Bronchial epithelial cell (primary cell): ENCODE results near the gene PTMS. TPM values are rescaled to one million over a fixed set of nuclear protein-coding genes. Genes with fewer than 3 reads are reported as not detected.

Experiments
- DNase-seq: peaks from one replicate; pipeline ENCODE4 v3.0.0-alpha.2; 2010; ENCODE audit warnings: low read depth
- FAIRE-seq: peaks from 2 replicates; lab custom pipeline; 2011; peaks lifted over from hg19 to GRCh38; lab: Jason Lieb, UNC
- H3K27me3 ChIP-seq: 2 replicates; pipeline ENCODE4 v1.5.1; 2011; ENCODE audit warnings: low read length; ENCODE audit not compliant: control insufficient read depth, insufficient read depth
- H3K36me3 ChIP-seq: 2 replicates; pipeline ENCODE4 v1.5.1; 2011; ENCODE audit warnings: low read length; ENCODE audit not compliant: control insufficient read depth, insufficient read depth
- H3K4me3 ChIP-seq: 2 replicates; pipeline ENCODE4 v1.5.1; 2011; ENCODE audit warnings: mild to moderate bottlenecking, low read depth, low read length, control low read depth
- total RNA-seq: library from RNA; depleted of rRNA; stranded (reverse); fragments of >200 nt; gene quantifications from 2 replicates; pipeline ENCODE4 v1.2.1, GENCODE V29; 2014
- TF ChIP-seq, protein P1 (sequence below): IDR thresholded peaks from 2 replicates; pipeline ENCODE4 v1.5.1; 2011; ENCODE audit warnings: mild to moderate bottlenecking, moderate library complexity, low read length, control low read depth, inconsistent platforms; ENCODE audit not compliant: insufficient read depth, severe bottlenecking

Gene PTMS
- total RNA-seq, 1 donor from 2014 or later: 17.6 TPM

DNA sequence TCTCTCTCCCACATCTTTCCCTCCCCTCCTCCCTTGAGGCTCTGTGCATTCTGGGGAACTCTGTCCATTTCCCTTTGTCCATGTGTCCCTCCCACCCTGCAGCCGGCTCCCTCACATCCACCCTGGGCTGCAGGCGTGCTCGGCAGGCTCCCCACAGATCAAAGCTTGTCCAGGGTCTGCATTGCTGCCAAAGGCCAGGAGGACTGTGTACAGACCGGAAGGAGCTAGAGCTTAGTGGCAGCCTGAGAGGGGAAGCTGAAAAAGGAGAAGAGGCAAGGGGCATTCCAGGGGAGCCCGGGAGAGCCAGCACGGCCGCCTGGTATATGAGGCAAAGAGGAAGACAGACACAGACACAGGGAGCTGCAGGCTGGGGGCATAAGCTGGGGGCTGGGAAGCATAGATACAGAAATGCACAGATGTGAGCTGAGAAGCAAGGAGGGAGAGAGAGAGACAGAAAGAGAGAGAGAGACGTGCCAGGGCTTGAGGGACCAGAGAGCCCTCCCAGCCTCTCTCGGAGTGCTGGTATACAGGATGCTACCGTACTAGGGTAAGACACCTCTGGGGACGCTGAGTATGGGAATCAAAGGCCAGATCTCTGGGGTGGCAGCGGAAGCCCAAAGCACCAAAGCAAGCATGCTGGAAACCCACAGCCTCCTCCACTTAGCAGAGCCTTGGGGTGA lies 26.5 kb downstream of the PTMS start:
- no peak for FAIRE-seq
- H3K4me3 ChIP-seq: no peak overlapping the region
- DNase-seq: no peak
- no peaks in the 10 kb centered on the region for H3K36me3 ChIP-seq
- TF ChIP-seq, protein P1, sequence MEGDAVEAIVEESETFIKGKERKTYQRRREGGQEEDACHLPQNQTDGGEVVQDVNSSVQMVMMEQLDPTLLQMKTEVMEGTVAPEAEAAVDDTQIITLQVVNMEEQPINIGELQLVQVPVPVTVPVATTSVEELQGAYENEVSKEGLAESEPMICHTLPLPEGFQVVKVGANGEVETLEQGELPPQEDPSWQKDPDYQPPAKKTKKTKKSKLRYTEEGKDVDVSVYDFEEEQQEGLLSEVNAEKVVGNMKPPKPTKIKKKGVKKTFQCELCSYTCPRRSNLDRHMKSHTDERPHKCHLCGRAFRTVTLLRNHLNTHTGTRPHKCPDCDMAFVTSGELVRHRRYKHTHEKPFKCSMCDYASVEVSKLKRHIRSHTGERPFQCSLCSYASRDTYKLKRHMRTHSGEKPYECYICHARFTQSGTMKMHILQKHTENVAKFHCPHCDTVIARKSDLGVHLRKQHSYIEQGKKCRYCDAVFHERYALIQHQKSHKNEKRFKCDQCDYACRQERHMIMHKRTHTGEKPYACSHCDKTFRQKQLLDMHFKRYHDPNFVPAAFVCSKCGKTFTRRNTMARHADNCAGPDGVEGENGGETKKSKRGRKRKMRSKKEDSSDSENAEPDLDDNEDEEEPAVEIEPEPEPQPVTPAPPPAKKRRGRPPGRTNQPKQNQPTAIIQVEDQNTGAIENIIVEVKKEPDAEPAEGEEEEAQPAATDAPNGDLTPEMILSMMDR: no peak
- peaks cover 2% of the 10 kb centered on the region for H3K27me3 ChIP-seq

DNA sequence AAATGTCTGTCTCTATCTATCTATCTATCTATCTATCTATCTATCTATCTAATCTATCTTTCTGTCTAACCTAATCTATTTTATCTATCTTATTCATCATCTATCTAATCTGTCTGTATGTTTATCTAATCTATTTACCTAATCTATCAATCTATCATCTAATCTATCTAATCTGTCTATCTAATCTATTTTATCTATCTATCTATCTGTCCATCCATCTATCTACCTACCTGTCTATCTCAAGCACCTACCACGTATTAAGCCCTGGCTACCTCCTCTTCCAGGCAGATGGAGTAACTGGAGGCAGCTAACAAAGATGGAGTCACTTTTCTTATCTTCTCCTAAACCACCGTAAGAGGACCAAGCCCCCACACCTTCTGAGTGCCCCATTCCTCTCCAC lies 28.9 kb downstream of the PTMS start:
- H3K4me3 ChIP-seq: no peak overlapping the region
- DNase-seq (no peak), FAIRE-seq (no peak)
- H3K27me3 ChIP-seq: peaks cover 2% of the 10 kb centered on the region
- TF ChIP-seq, protein P1: no peak
- no peaks in the 10 kb centered on the region for H3K36me3 ChIP-seq

DNA sequence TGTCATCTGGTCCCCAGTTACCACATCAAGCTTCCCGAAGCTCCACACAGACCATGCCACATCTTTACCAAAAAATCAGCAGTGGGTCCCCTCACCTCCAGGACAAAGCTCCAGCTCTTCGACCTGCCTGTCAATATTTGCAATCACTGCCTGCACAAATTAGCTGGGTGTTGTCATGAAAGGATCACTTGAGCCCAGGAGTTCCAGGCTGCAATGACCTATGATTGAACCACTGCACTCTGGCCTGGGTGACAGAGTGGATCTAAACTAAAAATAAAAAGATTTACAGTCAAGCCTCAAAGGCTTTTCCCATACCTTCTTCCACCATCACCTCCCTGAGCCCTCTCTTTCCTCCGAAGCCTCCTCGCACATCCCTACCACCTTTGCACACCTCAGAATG lies 30.4 kb downstream of the PTMS start:
- Histone ChIP-seq H3K27me3 (peaks cover 2% of the 10 kb centered on the region), H3K4me3 (no peak overlapping the region), H3K36me3 (no peaks in the 10 kb centered on the region)
- FAIRE-seq: no peak
- TF ChIP-seq, protein P1: no peak
- DNase-seq: no peak

DNA sequence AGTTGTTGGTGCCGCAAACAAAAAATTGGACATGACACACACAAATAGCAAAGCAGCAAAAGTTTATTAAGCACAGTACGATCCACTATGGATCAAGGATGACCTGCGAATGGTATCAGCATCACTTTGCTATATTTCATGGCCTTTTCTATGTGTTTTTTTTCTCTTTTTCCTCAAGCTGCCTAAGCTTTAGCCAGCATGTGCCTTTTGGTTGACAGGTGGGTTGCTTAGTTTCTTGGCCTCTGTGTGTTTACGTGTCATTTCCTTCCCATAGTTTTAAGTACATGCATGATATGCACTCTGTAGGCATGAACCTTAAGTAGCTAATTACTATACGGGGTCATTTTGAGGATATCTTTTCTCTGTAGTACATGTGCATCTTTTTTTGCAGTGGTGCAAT lies 33.0 kb downstream of the PTMS start:
- FAIRE-seq (no peak), DNase-seq (no peak)
- Histone ChIP-seq H3K27me3 (no peaks in the 10 kb centered on the region), H3K36me3 (no peaks in the 10 kb centered on the region), H3K4me3 (no peak overlapping the region)
- TF ChIP-seq, protein P1: no peak

DNA sequence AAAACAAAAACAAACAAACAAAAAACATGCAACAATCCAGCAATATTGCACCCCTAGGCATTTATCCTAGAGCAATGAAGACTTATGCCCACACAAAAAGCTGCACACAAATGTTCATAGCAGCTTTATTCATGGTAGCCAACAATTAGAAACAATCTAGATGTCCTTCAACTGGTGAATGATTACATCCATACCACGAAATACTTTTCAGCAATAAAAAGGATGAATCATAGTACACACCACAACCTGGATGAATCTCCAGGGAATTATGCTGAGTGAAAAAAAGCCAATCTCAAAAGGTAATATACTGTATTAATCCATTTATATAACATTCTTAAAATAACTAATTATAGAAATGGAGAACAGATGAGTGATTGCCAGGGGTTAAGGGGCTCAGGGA lies 41.0 kb downstream of the PTMS start:
- TF ChIP-seq, protein P1: no peak
- FAIRE-seq (no peak), DNase-seq (peak; percentile 24)
- Histone ChIP-seq H3K36me3 (no peaks in the 10 kb centered on the region), H3K4me3 (no peak overlapping the region), H3K27me3 (no peaks in the 10 kb centered on the region)

DNA sequence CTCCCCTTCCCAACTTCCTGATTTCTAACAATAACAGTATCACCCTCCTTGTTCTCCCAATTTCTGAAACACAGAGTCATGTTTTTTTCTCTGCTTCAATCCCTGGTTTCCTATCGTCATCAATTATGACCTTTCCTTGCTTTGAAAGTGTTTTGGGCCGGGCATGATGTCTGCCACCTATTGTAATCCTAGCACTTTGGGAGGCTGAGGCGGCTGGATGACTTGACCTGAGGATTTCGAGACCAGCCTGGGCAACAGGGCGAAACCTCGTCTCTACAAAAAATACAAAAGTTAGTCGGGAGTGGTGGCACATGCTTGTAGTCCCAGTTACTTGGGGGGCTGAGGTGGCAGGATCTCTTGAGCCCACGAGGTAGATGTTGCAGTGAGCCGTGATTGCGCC lies 42.9 kb downstream of the PTMS start:
- DNase-seq (no peak), FAIRE-seq (no peak)
- TF ChIP-seq, protein P1: no peak
- no peaks in the 10 kb centered on the region for H3K36me3 ChIP-seq
- no peaks in the 10 kb centered on the region for H3K27me3 ChIP-seq
- H3K4me3 ChIP-seq: no peak overlapping the region
